Endometrium (tissue), 2 donors: ENCODE data around the gene SCCPDH.
"Not testable (repeated sequence)": the region's sequence is repeated elsewhere in the genome, so short reads cannot be mapped to it uniquely, and the experiment has no call there.

Source experiments
- FAIRE-seq: peaks from 2 replicates; lab custom pipeline; 2012; peaks lifted over from hg19 to GRCh38; lab: Jason Lieb, UNC
- donor health status: control.
- donor health status: control.

Gene SCCPDH

GRCh38 chr1:246708166-246708565 is 16.0 kb upstream of the SCCPDH start:
- no peak for FAIRE-seq

GRCh38 chr1:246709196-246709595 is 15.0 kb upstream of the SCCPDH start:
- FAIRE-seq = no peak

- FAIRE-seq = no peak
Observed at GRCh38 chr1:246709835-246710234, 14.4 kb upstream of the SCCPDH start.

GRCh38 chr1:246711548-246712003 is 12.6 kb upstream of the SCCPDH start:
- no peak for FAIRE-seq

GRCh38 chr1:246712428-246712827 is 11.8 kb upstream of the SCCPDH start:
- FAIRE-seq = not testable (repeated sequence)

GRCh38 chr1:246719361-246719760 is 4.8 kb upstream of the SCCPDH start:
- FAIRE-seq = not testable (repeated sequence)

GRCh38 chr1:246720814-246721213 is 3.4 kb upstream of the SCCPDH start:
- not testable (repeated sequence) for FAIRE-seq

GRCh38 chr1:246722720-246723119 is 1.5 kb upstream of the SCCPDH start:
- no peak for FAIRE-seq

GRCh38 chr1:246724731-246725095 is 504 bp downstream of the SCCPDH start:
- FAIRE-seq = no peak

- FAIRE-seq = no peak
Observed at GRCh38 chr1:246725191-246725590, 982 bp downstream of the SCCPDH start.

GRCh38 chr1:246726255-246726679 is 2.1 kb downstream of the SCCPDH start:
- no peak for FAIRE-seq

GRCh38 chr1:246726881-246727280 is 2.7 kb downstream of the SCCPDH start:
- no peak for FAIRE-seq

- FAIRE-seq = no peak
Observed at GRCh38 chr1:246727594-246727993, 3.4 kb downstream of the SCCPDH start.

- no peak for FAIRE-seq
Observed at GRCh38 chr1:246728311-246728710, 4.1 kb downstream of the SCCPDH start.

GRCh38 chr1:246729040-246729439 is 4.8 kb downstream of the SCCPDH start:
- not testable (repeated sequence) for FAIRE-seq

- no peak for FAIRE-seq
Observed at GRCh38 chr1:246730839-246731238, 6.6 kb downstream of the SCCPDH start.

GRCh38 chr1:246731873-246732272 is 7.7 kb downstream of the SCCPDH start:
- not testable (repeated sequence) for FAIRE-seq

- FAIRE-seq = no peak
Observed at GRCh38 chr1:246733704-246734103, 9.5 kb downstream of the SCCPDH start.

- no peak for FAIRE-seq
Observed at GRCh38 chr1:246734866-246735265, 10.7 kb downstream of the SCCPDH start.

GRCh38 chr1:246735735-246736134 is 11.5 kb downstream of the SCCPDH start:
- no peak for FAIRE-seq

GRCh38 chr1:246742396-246742795 is 18.2 kb downstream of the SCCPDH start:
- FAIRE-seq = no peak

GRCh38 chr1:246746155-246746554 is 21.9 kb downstream of the SCCPDH start:
- not testable (repeated sequence) for FAIRE-seq

- FAIRE-seq = no peak
Observed at GRCh38 chr1:246748006-246748405, 23.8 kb downstream of the SCCPDH start.

- no peak for FAIRE-seq
Observed at GRCh38 chr1:246748867-246749266, 24.7 kb downstream of the SCCPDH start.

GRCh38 chr1:246750752-246751151 is 26.5 kb downstream of the SCCPDH start:
- no peak for FAIRE-seq
